Tibial artery (tissue), 4 donors: ENCODE measurements around the gene PSKH1.

ENCODE experiments used
- DNase-seq, 2 donors: peaks; one replicate each; pipeline ENCODE4 v3.0.0-alpha.2; 2019
- H3K27ac ChIP-seq, 2 donors: fragments of 200-600 bp; sonication (generic) in 1 of 2; 1 replicate in 1 of 2; 2 replicates in 1 of 2; pipeline ENCODE4 v1.5.1; 2018 to 2019; ENCODE audit warnings: mild to moderate bottlenecking in 1 of 2
- H3K27me3 ChIP-seq, 2 donors: fragments of 200-600 bp; sonication (generic) in 1 of 2; one replicate each; pipeline versions ENCODE4 v1.5.1 to v1.6.0; 2016 to 2019
- H3K36me3 ChIP-seq, 3 donors: fragments of 200-600 bp; sonication (generic) in 2 of 3; one replicate each; pipeline ENCODE4 v1.5.1; 2016 to 2019; ENCODE audit warnings: mild to moderate bottlenecking in 2 of 3
- H3K4me1 ChIP-seq, 4 donors: fragments of 200-600 bp; sonication (generic) in 2 of 4; 1 replicate in 3 of 4; 2 replicates in 1 of 4; pipeline ENCODE4 v1.5.1; 2016 to 2019
- H3K4me3 ChIP-seq, 2 donors: fragments of 200-600 bp; sonication (generic) in 1 of 2; 1 replicate in 1 of 2; 2 replicates in 1 of 2; pipeline ENCODE4 v1.5.1; 2018 to 2019; ENCODE audit warnings: mild to moderate bottlenecking in 2 of 2
- H3K9me3 ChIP-seq, 3 donors: fragments of 200-600 bp; sonication (generic) in 1 of 3; one replicate each; pipeline ENCODE4 v1.5.1; 2016 to 2019
- CTCF ChIP-seq, 2 experiments: fragments of 200-600 bp in 1 of 2; fragments of 450-650 bp in 1 of 2; IDR thresholded peaks; one replicate each; pipeline ENCODE4 v1.5.1; 2017 to 2019; ENCODE audit warnings: antibody characterized with exemption in 2 of 2, mild to moderate bottlenecking in 1 of 2, moderate library complexity in 1 of 2
- intact Hi-C: fragments of 100-400 bp; cut with DNase I; formaldehyde crosslinking; loops from one replicate; pipeline ENCODE4 v1.15.0; 2023; ENCODE audit warnings: low total_unique reads

Gene PSKH1

GRCh38 chr16:67917140-67917851, 24.2 kb downstream of the PSKH1 start:
- peaks cover 0 to 47% (median 26%) of the 10 kb centered on the region in 4 donors for H3K4me1 ChIP-seq
- peak overlapping the region; percentile 40 to 57 for H3K27ac ChIP-seq
- intact Hi-C loops: no loop called here
- peaks cover 0 to 19% (median 0%) of the 10 kb centered on the region in 3 donors for H3K36me3 ChIP-seq
- no peaks in the 10 kb centered on the region for H3K27me3 ChIP-seq
- no peaks in the 10 kb centered on the region for H3K9me3 ChIP-seq
- no peak for TF ChIP-seq CTCF (IDR thresholded peaks at IDR 0.05)
- H3K4me3 ChIP-seq: no peak overlapping the region
- DNase-seq: no peak

- Histone ChIP-seq H3K27ac (peak overlapping the region; percentile 40 to 57), H3K36me3 (peaks cover 0 to 19% (median 0%) of the 10 kb centered on the region in 3 donors), H3K4me3 (no peak overlapping the region), H3K9me3 (no peaks in the 10 kb centered on the region), H3K4me1 (peaks cover 0 to 53% (median 26%) of the 10 kb centered on the region in 4 donors), H3K27me3 (no peaks in the 10 kb centered on the region)
- no peak for DNase-seq
- no peak for TF ChIP-seq CTCF (IDR thresholded peaks at IDR 0.05)
- intact Hi-C loops: no loop called here
These were observed 24.8 kb downstream of the PSKH1 start for GRCh38 chr16:67917852-67918236.

GRCh38 chr16:67919622-67920221, 26.7 kb downstream of the PSKH1 start:
- H3K4me3 ChIP-seq: no peak overlapping the region
- no peaks in the 10 kb centered on the region for H3K27me3 ChIP-seq
- intact Hi-C loops: loop anchor here (10.0 kb wide), 1 partner anchor 245 kb away; no protein-coding TSS in a partner anchor
- no peak for TF ChIP-seq CTCF (IDR thresholded peaks at IDR 0.05)
- no peak for DNase-seq
- no peak overlapping the region for H3K27ac ChIP-seq
- peaks cover 0 to 18% (median 0%) of the 10 kb centered on the region in 3 donors for H3K36me3 ChIP-seq
- H3K4me1 ChIP-seq: peaks cover 0 to 65% (median 27%) of the 10 kb centered on the region in 4 donors
- H3K9me3 ChIP-seq: no peaks in the 10 kb centered on the region

DNA sequence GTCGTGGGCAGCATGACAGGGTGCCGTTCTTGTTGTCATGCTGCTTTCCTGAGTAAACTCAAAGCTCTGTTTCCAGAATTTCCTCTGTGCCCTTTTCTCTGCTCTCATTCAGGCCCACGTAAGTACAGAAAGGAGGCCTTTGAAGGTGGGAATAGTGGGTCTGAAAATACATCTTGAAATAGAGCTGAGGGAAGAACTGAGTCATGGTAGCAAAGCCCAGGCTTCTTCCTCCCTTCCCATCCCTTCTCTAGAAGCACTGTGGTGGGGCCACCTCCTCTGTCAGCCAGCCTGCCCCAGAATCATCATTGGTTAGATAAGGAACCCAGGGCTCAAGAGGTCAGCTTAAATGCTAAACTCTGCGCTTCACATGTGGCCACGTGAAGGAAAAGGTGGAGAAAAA, 29.2 kb downstream of the PSKH1 start:
- no peak for DNase-seq
- peaks cover 0 to 64% (median 31%) of the 10 kb centered on the region in 4 donors for H3K4me1 ChIP-seq
- no peaks in the 10 kb centered on the region for H3K27me3 ChIP-seq
- H3K27ac ChIP-seq: no peak overlapping the region
- no peaks in the 10 kb centered on the region for H3K9me3 ChIP-seq
- peaks cover 0 to 22% (median 1%) of the 10 kb centered on the region in 3 donors for H3K36me3 ChIP-seq
- intact Hi-C loops: loop anchor here (10.0 kb wide), 1 partner anchor 247 kb away; no protein-coding TSS in a partner anchor
- no peak for TF ChIP-seq CTCF (IDR thresholded peaks at IDR 0.05)
- no peak overlapping the region for H3K4me3 ChIP-seq

GRCh38 chr16:67922740-67923139, 29.7 kb downstream of the PSKH1 start:
- Histone ChIP-seq H3K9me3 (no peaks in the 10 kb centered on the region), H3K27ac (no peak overlapping the region), H3K27me3 (no peaks in the 10 kb centered on the region), H3K4me3 (no peak overlapping the region), H3K4me1 (peaks cover 0 to 59% (median 26%) of the 10 kb centered on the region in 4 donors), H3K36me3 (peaks cover 2 to 28% (median 6%) of the 10 kb centered on the region in 3 donors)
- intact Hi-C loops: loop anchor here (10.0 kb wide), 1 partner anchor 248 kb away; no protein-coding TSS in a partner anchor
- TF ChIP-seq CTCF (IDR thresholded peaks at IDR 0.05): no peak
- DNase-seq: no peak
